ENCODE measurements around the gene INPP4B. TPM values are rescaled to one million over a fixed set of nuclear protein-coding genes. Genes with fewer than 3 reads are reported as not detected.

INPP4B gene
- total RNA-seq, 1 experiment from 2014 or later: 14.3 TPM

DNA sequence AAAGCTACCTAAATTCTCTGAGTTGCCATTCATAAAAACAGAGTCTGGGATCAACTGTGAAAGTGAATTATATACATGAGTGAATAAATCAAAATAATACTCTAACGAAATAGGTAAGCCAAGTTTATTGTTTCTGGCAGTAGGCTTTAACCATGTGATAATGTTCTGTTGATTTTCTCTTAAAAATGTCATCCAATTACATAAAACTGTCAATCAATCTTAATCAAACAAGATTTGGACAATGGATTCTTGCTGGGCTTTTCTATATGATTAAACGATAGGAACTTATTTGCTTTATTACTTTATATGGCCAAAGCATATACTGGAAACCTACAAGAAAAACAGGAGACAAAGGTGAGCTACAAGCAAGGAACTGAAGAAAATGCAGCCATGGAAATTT, 148.8 kb downstream of the INPP4B start:
- H3K36me3 ChIP-seq (ENCODE audit: control insufficient read depth in 1 of 2, insufficient read depth in 2 of 2, low read length in 2 of 2): no peaks in the 10 kb centered on the region
- TF ChIP-seq ELF1 (IDR thresholded peaks at IDR 0.05; ENCODE audit: borderline replicate concordance, low read depth): no peak
- TF ChIP-seq, protein P1, sequence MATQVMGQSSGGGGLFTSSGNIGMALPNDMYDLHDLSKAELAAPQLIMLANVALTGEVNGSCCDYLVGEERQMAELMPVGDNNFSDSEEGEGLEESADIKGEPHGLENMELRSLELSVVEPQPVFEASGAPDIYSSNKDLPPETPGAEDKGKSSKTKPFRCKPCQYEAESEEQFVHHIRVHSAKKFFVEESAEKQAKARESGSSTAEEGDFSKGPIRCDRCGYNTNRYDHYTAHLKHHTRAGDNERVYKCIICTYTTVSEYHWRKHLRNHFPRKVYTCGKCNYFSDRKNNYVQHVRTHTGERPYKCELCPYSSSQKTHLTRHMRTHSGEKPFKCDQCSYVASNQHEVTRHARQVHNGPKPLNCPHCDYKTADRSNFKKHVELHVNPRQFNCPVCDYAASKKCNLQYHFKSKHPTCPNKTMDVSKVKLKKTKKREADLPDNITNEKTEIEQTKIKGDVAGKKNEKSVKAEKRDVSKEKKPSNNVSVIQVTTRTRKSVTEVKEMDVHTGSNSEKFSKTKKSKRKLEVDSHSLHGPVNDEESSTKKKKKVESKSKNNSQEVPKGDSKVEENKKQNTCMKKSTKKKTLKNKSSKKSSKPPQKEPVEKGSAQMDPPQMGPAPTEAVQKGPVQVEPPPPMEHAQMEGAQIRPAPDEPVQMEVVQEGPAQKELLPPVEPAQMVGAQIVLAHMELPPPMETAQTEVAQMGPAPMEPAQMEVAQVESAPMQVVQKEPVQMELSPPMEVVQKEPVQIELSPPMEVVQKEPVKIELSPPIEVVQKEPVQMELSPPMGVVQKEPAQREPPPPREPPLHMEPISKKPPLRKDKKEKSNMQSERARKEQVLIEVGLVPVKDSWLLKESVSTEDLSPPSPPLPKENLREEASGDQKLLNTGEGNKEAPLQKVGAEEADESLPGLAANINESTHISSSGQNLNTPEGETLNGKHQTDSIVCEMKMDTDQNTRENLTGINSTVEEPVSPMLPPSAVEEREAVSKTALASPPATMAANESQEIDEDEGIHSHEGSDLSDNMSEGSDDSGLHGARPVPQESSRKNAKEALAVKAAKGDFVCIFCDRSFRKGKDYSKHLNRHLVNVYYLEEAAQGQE (IDR thresholded peaks at IDR 0.05; ENCODE audit: low read depth): no peak
- no peak for TF ChIP-seq ZFX (IDR thresholded peaks at IDR 0.05)
- no peak for TF ChIP-seq POLR2AphosphoS5 (IDR thresholded peaks at IDR 0.05; ENCODE audit: low read depth, low read length)
- TF ChIP-seq JUND (IDR thresholded peaks at IDR 0.05): no peak
- ChIA-PET RAD21 (ENCODE audit: low non-redundant PET in 1 of 2, low total read pairs in 2 of 2, uncharacterized antibody in 2 of 2, unreplicated experiment in 2 of 2) (no interaction called here), POLR2A (no interaction called here), CTCF (no interaction called here)
- H3K4me1 ChIP-seq (ENCODE audit: control insufficient read depth in 1 of 2, insufficient read depth in 2 of 2, low read length in 2 of 2): no peaks in the 10 kb centered on the region
- H3K4me3 ChIP-seq (replicated peaks in 1 of 2; ENCODE audit: low read depth in 1 of 2, low read length in 2 of 2): no peak overlapping the region
- no peaks in the 10 kb centered on the region for H3K27me3 ChIP-seq (ENCODE audit: insufficient read depth, low read length)
- intact Hi-C loops (cut with micrococcal nuclease): no loop called here
- ATAC-seq (no peak), DNase-seq (ENCODE audit: low read depth, low spot score) (no peak)
- H3K9me3 ChIP-seq (ENCODE audit: control insufficient read depth in 1 of 2, insufficient read depth in 1 of 2, low read depth in 1 of 2, low read length in 2 of 2): no peaks in the 10 kb centered on the region
- no peak overlapping the region for H3K27ac ChIP-seq (ENCODE audit: low read depth, low read length)
- H4K20me1 ChIP-seq (ENCODE audit: insufficient read depth): no peaks in the 10 kb centered on the region
- H3K79me2 ChIP-seq (ENCODE audit: insufficient read depth, low read length): no peaks in the 10 kb centered on the region
- no peak overlapping the region for H3K4me2 ChIP-seq (ENCODE audit: low read length)
- H2AFZ ChIP-seq (ENCODE audit: low read depth, low read length, poor library complexity, severe bottlenecking): no peak overlapping the region
- H3K9ac ChIP-seq (ENCODE audit: low read length): no peak overlapping the region
- no peaks in the 10 kb centered on the region; the same call in 1 of the 2 replicates for H3K9me2 ChIP-seq (ENCODE audit: insufficient read depth)
- no TSS peak for BruUV-seq (replicated peaks)

GRCh38 chr4:142696334-142697122, 149.6 kb downstream of the INPP4B start:
- no peak overlapping the region for H2AFZ ChIP-seq (ENCODE audit: low read depth, low read length, poor library complexity, severe bottlenecking)
- RAD21 ChIA-PET (ENCODE audit: low non-redundant PET in 1 of 2, low total read pairs in 2 of 2, uncharacterized antibody in 2 of 2, unreplicated experiment in 2 of 2): no interaction called here
- ATAC-seq (no peak), DNase-seq (ENCODE audit: low read depth, low spot score) (no peak)
- no peak overlapping the region for H3K4me2 ChIP-seq (ENCODE audit: low read length)
- no peaks in the 10 kb centered on the region; the same call in 1 of the 2 replicates for H3K9me2 ChIP-seq (ENCODE audit: insufficient read depth)
- no peaks in the 10 kb centered on the region for H3K79me2 ChIP-seq (ENCODE audit: insufficient read depth, low read length)
- no peak overlapping the region for H3K4me3 ChIP-seq (replicated peaks in 1 of 2; ENCODE audit: low read depth in 1 of 2, low read length in 2 of 2)
- BruUV-seq (replicated peaks): no TSS peak
- no peak overlapping the region for H3K9ac ChIP-seq (ENCODE audit: low read length)
- CTCF ChIA-PET: no interaction called here
- no peak overlapping the region for H3K27ac ChIP-seq (ENCODE audit: low read depth, low read length)
- POLR2A ChIA-PET: no interaction called here
- TF ChIP-seq SP1 (IDR thresholded peaks at IDR 0.05; ENCODE audit: low read depth) (no peak), POLR2AphosphoS5 (IDR thresholded peaks at IDR 0.05; ENCODE audit: low read depth, low read length) (no peak), YY1 (IDR thresholded peaks at IDR 0.05; ENCODE audit: extremely low read depth, insufficient replicate concordance, low read depth, low read length) (no peak), RAD21 (IDR thresholded peaks at IDR 0.05; ENCODE audit: low read depth) (no peak), POLR2A (IDR thresholded peaks at IDR 0.05; ENCODE audit: borderline replicate concordance, extremely low read depth, insufficient read depth, insufficient read length) (no peak), ZFX (IDR thresholded peaks at IDR 0.05) (no peak)
- TF ChIP-seq, protein P2, sequence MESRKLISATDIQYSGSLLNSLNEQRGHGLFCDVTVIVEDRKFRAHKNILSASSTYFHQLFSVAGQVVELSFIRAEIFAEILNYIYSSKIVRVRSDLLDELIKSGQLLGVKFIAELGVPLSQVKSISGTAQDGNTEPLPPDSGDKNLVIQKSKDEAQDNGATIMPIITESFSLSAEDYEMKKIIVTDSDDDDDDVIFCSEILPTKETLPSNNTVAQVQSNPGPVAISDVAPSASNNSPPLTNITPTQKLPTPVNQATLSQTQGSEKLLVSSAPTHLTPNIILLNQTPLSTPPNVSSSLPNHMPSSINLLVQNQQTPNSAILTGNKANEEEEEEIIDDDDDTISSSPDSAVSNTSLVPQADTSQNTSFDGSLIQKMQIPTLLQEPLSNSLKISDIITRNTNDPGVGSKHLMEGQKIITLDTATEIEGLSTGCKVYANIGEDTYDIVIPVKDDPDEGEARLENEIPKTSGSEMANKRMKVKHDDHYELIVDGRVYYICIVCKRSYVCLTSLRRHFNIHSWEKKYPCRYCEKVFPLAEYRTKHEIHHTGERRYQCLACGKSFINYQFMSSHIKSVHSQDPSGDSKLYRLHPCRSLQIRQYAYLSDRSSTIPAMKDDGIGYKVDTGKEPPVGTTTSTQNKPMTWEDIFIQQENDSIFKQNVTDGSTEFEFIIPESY (IDR thresholded peaks at IDR 0.05; ENCODE audit: extremely low read depth, insufficient replicate concordance, low read length): no peak
- TF ChIP-seq, protein P3, sequence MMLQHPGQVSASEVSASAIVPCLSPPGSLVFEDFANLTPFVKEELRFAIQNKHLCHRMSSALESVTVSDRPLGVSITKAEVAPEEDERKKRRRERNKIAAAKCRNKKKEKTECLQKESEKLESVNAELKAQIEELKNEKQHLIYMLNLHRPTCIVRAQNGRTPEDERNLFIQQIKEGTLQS (IDR thresholded peaks at IDR 0.05): no peak
- no peaks in the 10 kb centered on the region for H3K4me1 ChIP-seq (ENCODE audit: control insufficient read depth in 1 of 2, insufficient read depth in 2 of 2, low read length in 2 of 2)
- H4K20me1 ChIP-seq (ENCODE audit: insufficient read depth): no peaks in the 10 kb centered on the region
- H3K9me3 ChIP-seq (ENCODE audit: control insufficient read depth in 1 of 2, insufficient read depth in 1 of 2, low read depth in 1 of 2, low read length in 2 of 2): no peaks in the 10 kb centered on the region
- intact Hi-C loops (cut with micrococcal nuclease): no loop called here
- no peaks in the 10 kb centered on the region for H3K27me3 ChIP-seq (ENCODE audit: insufficient read depth, low read length)
- H3K36me3 ChIP-seq (ENCODE audit: control insufficient read depth in 1 of 2, insufficient read depth in 2 of 2, low read length in 2 of 2): no peaks in the 10 kb centered on the region
